Esophagus squamous epithelium (tissue), 5 donors: ENCODE measurements around the gene TMEM151A. TPM values are rescaled to one million over a fixed set of nuclear protein-coding genes. Genes with fewer than 3 reads are reported as not detected.

ENCODE experiments used
- DNase-seq: peaks from one replicate; lab custom pipeline; 2025; lab: John Stamatoyannopoulos, UW
- H3K27ac ChIP-seq, 4 donors: fragments of 200-600 bp; sonication (generic); one replicate each; pipeline ENCODE4 v1.5.1; 2016 to 2019; ENCODE audit warnings: mild to moderate bottlenecking in 1 of 4
- H3K27me3 ChIP-seq, 4 donors: fragments of 200-600 bp; sonication (generic); 1 replicate in 3 of 4; 2 replicates in 1 of 4; pipeline versions ENCODE4 v1.5.1 to v1.6.0; 2017 to 2021; ENCODE audit warnings: antibody characterized with exemption in 1 of 4
- H3K36me3 ChIP-seq, 3 donors: fragments of 200-600 bp; sonication (generic); one replicate each; pipeline ENCODE4 v1.5.1; 2016 to 2019
- H3K4me1 ChIP-seq, 3 donors: fragments of 200-600 bp; sonication (generic); one replicate each; pipeline ENCODE4 v1.5.1; 2017 to 2019
- H3K4me3 ChIP-seq, 4 donors: fragments of 200-600 bp; sonication (generic); 1 replicate in 3 of 4; 2 replicates in 1 of 4; pipeline ENCODE4 v1.5.1; 2016 to 2019; ENCODE audit warnings: mild to moderate bottlenecking in 2 of 4, moderate library complexity in 1 of 4
- H3K9me3 ChIP-seq, 3 donors: fragments of 200-600 bp; sonication (generic); one replicate each; pipeline ENCODE4 v1.5.1; 2016 to 2019
- POLR2A ChIP-seq, 4 donors: fragments of 450-650 bp; IDR thresholded peaks; one replicate each; pipeline ENCODE4 v1.6.1; 2017; ENCODE audit warnings: antibody characterized with exemption in 4 of 4, mild to moderate bottlenecking in 4 of 4, moderate library complexity in 3 of 4
- WGBS, 2 donors: methylation state at CpG; one replicate each; pipeline ENCODE4 v1.1.5; 2018; 5-methylcytosine and 5-hydroxymethylcytosine counted together
- intact Hi-C: fragments of 100-400 bp; cut with DNase I; formaldehyde crosslinking; loops from one replicate; pipeline ENCODE4 v1.15.0; 2022
- total RNA-seq, 4 donors: library from RNA; depleted of rRNA; stranded (reverse); fragments of >200 nt; gene quantifications; one replicate each; pipeline ENCODE4 v1.1.0, GENCODE V29; 2016
- TF ChIP-seq, protein P1 (sequence below), 6 experiments: fragments of 450-650 bp in 4 of 6; fragments of 200-600 bp in 2 of 6; sonication (generic) in 2 of 6; IDR thresholded peaks; one replicate each; pipeline ENCODE4 v1.5.1; 2016 to 2019; ENCODE audit warnings: antibody characterized with exemption in 6 of 6, mild to moderate bottlenecking in 4 of 6, moderate library complexity in 4 of 6
- donor health status: DM: yes; HTN: yes; CAD: no.

Gene TMEM151A
- total RNA-seq, 4 donors from 2014 or later, result not detected

DNA sequence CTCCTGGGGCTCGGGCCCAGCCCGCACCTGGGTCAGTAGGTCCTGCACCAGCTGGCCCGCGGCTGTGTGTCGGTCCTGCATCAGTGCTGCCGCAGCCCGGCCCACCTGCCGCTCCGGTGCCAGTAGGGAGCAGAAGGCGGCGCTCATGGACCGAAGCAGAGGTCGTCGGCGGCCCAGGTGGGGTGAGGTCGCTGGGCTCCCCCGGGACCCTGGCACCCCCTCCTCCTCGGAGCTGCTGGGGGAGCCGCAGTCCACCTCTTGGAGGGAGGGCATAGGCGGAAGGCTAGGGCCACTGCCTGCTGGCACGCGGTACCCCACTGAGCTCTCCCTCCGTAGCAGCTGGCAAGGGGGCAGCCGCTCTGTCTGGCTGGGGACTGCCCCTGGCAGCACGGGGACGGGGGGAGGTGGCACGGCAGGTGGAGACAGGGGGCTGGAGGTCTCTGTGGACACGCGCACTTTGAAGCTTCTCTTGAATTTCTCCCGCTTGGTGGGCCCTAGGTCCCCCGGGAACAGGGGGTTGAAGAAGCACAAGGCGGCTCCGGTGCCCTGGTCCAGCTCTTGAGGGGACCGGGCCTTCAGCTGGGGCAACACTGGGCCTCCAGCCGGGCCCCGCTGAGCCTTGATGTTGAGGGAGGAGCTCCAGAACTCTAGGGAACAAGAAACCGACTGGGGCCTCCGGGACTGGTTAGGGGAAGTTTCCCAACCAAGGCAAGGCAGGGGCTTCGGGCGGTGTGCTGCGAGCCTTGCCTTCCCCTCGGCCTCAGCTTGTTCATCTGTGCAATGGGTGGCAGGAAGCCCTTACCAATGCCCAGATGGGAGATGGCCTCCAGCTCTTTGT is 43.1 kb downstream of the TMEM151A start:
- no peaks in the 10 kb centered on the region for H3K9me3 ChIP-seq
- peak overlapping the region; percentile 58 to 75 (median 64) for H3K4me3 ChIP-seq
- intact Hi-C loops, result no loop called here
- H3K36me3 ChIP-seq, result peaks cover 11 to 60% (median 24%) of the 10 kb centered on the region in 3 donors
- TF ChIP-seq, protein P1, sequence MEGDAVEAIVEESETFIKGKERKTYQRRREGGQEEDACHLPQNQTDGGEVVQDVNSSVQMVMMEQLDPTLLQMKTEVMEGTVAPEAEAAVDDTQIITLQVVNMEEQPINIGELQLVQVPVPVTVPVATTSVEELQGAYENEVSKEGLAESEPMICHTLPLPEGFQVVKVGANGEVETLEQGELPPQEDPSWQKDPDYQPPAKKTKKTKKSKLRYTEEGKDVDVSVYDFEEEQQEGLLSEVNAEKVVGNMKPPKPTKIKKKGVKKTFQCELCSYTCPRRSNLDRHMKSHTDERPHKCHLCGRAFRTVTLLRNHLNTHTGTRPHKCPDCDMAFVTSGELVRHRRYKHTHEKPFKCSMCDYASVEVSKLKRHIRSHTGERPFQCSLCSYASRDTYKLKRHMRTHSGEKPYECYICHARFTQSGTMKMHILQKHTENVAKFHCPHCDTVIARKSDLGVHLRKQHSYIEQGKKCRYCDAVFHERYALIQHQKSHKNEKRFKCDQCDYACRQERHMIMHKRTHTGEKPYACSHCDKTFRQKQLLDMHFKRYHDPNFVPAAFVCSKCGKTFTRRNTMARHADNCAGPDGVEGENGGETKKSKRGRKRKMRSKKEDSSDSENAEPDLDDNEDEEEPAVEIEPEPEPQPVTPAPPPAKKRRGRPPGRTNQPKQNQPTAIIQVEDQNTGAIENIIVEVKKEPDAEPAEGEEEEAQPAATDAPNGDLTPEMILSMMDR (IDR thresholded peaks at IDR 0.05), result peak in 2 of 6 experiments; percentile 11 to 24
- TF ChIP-seq POLR2A (IDR thresholded peaks at IDR 0.05), result no peak
- WGBS, 2 donors, result 35 to 40% methylated on average over 6 to 8 of the region's 42 CpGs
- peaks cover 45 to 67% (median 52%) of the 10 kb centered on the region in 3 donors for H3K4me1 ChIP-seq
- peak overlapping the region; percentile 86 to 94 (median 88) for H3K27ac ChIP-seq
- H3K27me3 ChIP-seq, result no peaks in the 10 kb centered on the region
- DNase-seq, result no peak

DNA sequence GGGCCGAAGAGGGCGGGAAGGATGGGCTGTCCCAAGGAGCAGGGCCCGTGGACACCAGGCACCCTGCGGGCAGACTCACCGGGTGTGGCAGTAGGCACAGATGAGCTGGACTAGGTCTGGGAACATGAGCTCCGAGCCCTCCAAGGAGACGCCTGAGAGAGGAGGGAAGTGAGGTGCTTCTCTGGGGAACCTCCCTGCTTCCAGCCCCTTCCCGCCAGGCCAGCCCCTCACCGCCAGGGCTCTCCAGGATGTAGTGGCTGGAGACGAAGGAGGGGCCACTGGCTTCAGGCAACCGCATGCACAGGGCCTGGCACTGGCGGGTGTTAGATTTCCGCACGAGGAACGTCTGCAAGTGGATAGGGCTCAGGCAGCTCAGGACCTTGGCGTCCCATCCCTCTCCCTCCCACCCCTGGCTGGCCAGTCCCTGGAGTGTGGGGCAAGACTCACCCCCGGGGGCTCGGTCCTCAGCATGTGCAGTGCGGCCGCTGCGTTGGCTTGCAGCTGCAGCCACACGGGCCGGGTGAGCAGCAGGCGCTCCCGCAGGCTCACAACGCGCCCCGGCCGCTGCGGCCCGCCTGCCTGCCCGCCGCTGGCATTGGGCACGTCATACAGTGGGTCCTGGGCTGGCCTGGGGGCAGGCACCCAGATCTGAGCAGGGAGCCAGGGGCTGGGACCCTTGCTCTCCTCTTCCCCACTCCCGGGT is 44.0 kb downstream of the TMEM151A start:
- intact Hi-C loops, result no loop called here
- peaks cover 11 to 68% (median 33%) of the 10 kb centered on the region in 3 donors for H3K36me3 ChIP-seq
- H3K4me1 ChIP-seq, result peaks cover 45 to 71% (median 52%) of the 10 kb centered on the region in 3 donors
- H3K9me3 ChIP-seq, result no peaks in the 10 kb centered on the region
- peak overlapping the region; percentile 86 to 94 (median 88) for H3K27ac ChIP-seq
- DNase-seq, result no peak
- peak overlapping the region; percentile 58 to 75 (median 64) for H3K4me3 ChIP-seq
- TF ChIP-seq, protein P1 (IDR thresholded peaks at IDR 0.05), result no peak
- no peak for TF ChIP-seq POLR2A (IDR thresholded peaks at IDR 0.05)
- WGBS, 2 donors, result 16 to 20% methylated on average over 6 to 9 of the region's 35 CpGs
- no peaks in the 10 kb centered on the region for H3K27me3 ChIP-seq

DNA sequence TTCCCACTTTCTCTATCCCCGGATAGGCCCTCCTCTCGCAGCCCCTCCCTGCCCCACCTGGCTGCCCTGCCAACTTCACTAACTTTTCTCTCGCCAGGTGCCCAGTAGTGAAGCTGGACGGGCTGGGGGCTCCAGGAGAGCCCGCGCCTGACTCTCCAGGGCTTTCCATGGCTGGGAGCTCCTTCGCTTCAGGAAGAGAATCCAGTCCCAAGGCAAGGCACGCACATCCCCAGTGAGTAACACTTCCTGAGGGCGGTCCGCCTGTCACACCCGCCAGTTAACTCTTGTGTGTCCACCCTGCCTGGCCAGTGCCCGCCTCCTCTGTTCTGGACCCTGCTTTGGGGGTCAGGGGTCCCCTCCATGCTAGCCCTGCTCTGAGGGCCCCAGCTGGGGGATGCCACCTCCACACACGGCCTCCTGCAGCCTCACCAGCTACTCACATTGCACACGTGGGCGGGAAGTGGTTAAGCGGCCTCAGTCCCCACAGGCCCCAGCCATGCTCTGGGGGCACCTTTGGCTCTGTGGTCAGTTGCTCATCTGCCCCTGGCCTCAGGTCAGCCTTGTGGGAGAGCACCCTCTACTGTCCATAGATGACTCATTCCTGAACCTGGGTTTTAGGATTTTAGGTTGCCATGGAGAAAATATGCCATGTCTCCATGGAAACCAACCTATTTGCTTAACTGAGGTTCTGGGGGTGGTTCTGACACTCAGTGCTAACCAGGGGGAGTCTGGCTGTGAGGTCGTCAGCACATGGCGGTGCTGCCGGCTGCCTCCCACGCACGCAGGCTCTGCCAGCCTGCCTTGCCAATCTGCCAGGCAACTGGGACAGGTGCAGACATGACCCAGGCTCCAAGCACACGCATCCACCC is 44.8 kb downstream of the TMEM151A start, which contains the start of gene RIN1:
Gene RIN1, minus strand, starts transcription at position 201 of the 869 bp plus-strand sequence. Its CDS starts 32 bp downstream, at position 169.
- H3K4me3 ChIP-seq, result peak within 1 kb of the TSS; percentile 58 to 75 (median 64)
- peaks cover 45 to 71% (median 52%) of the 10 kb centered on the region in 3 donors for H3K4me1 ChIP-seq
- peak in 1 of 4 donors; percentile 50 for TF ChIP-seq POLR2A (IDR thresholded peaks at IDR 0.05)
- TF ChIP-seq, protein P1 (IDR thresholded peaks at IDR 0.05), result peak in 3 of 6 experiments; percentile 8 to 31 (median 17)
- peak within 1 kb of the TSS; percentile 86 to 94 (median 88) for H3K27ac ChIP-seq
- intact Hi-C loops, result no loop called here
- no peaks in the 10 kb centered on the region for H3K9me3 ChIP-seq
- peaks cover 11 to 69% (median 41%) of the 10 kb centered on the region in 3 donors for H3K36me3 ChIP-seq
- H3K27me3 ChIP-seq, result no peaks in the 10 kb centered on the region
- WGBS, 2 donors, result 2 to 12% methylated on average over 3 to 9 of the region's 22 CpGs
- DNase-seq, result no peak

DNA sequence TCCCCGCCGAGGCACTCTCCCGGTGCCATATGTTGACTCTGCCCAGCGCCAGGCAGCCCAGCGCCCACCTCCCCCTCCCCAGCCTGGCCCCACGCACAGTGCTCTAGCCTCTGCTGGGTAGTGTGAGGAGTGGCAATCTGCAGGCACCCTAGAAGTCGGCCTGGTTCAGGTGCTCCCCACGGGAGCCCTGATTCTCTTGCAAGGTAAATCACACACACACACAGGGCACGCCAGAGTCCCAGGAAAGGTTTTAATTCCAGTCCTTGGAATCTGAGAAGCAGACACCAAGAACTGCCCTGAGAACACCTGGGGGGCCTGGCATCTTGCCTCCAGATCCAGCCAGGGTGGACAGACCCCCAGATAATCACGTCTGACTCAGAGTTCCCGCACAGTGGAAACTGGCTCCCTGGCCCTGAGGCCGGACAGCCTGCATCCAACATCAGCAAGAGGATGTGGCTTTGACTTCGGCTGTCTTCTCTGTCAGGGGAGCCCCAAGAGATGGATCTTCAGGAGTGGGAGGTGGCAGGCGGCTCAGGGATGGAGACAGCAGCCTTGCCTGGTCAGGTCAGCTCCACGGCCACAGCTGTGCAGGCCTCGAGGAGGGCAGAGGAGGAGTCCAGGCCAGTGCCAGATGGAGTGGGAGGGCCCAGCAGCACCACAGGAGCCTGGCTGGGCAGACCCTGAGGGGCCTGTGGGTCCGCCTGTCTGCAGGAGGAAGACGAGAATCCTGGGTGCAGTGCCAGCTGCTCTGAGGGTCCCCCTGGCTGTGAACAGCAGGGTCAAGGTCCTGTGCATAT is 45.6 kb downstream of the TMEM151A start:
- no peaks in the 10 kb centered on the region for H3K27me3 ChIP-seq
- peaks cover 45 to 71% (median 52%) of the 10 kb centered on the region in 3 donors for H3K4me1 ChIP-seq
- WGBS, 2 donors, result 54% methylated on average over 5 of the region's 18 CpGs; no CpG with 5 or more reads in 1 of the 2 donors
- no peak for DNase-seq
- H3K9me3 ChIP-seq, result no peaks in the 10 kb centered on the region
- intact Hi-C loops, result no loop called here
- H3K27ac ChIP-seq, result peak overlapping the region; percentile 86 to 94 (median 88)
- peak overlapping the region in 2 of 4 donors; percentile 71 to 75 for H3K4me3 ChIP-seq
- peaks cover 11 to 69% (median 44%) of the 10 kb centered on the region in 3 donors for H3K36me3 ChIP-seq
- TF ChIP-seq, protein P1 (IDR thresholded peaks at IDR 0.05), result no peak
- TF ChIP-seq POLR2A (IDR thresholded peaks at IDR 0.05), result no peak
